Right lobe of liver (tissue), 6 donors: ENCODE data around the gene SBF1. TPM values are rescaled to one million over a fixed set of nuclear protein-coding genes. Genes with fewer than 3 reads are reported as not detected.

Experiments
- ATAC-seq, 4 donors: fragments of 200-7000 bp; cut with Tn5 transposase; one replicate each; pipeline ENCODE4 v1.9.1; 2020; ENCODE audit warnings: mild to moderate bottlenecking in 4 of 4, moderate library complexity in 4 of 4
- DNase-seq, 3 donors: peaks; one replicate each; pipeline ENCODE4 v3.0.0-alpha.2; 2020
- H3K27ac ChIP-seq, 3 donors: fragments of 200-600 bp; one replicate each; pipeline ENCODE4 v1.8.0; 2022
- H3K27me3 ChIP-seq, 2 donors: fragments of 200-600 bp; one replicate each; pipeline ENCODE4 v1.8.0; 2022
- H3K36me3 ChIP-seq, 4 donors: fragments of 200-600 bp; sonication (generic) in 1 of 4; one replicate each; pipeline versions ENCODE4 v1.5.1 to v1.8.0; 2017 to 2022; ENCODE audit warnings: control low read depth in 1 of 4
- H3K4me1 ChIP-seq, 4 donors: fragments of 200-600 bp; sonication (generic) in 1 of 4; one replicate each; pipeline versions ENCODE4 v1.5.1 to v1.8.0; 2017 to 2022; ENCODE audit warnings: control low read depth in 1 of 4
- H3K4me3 ChIP-seq, 3 donors: fragments of 200-600 bp; one replicate each; pipeline ENCODE4 v1.8.0; 2022
- H3K9me3 ChIP-seq, 4 donors: fragments of 200-600 bp; sonication (generic) in 1 of 4; one replicate each; pipeline versions ENCODE4 v1.5.1 to v1.8.0; 2017 to 2022; ENCODE audit warnings: control low read depth in 1 of 4
- CTCF ChIP-seq, 4 donors: fragments of 200-600 bp in 3 of 4; fragments of 450-650 bp in 1 of 4; IDR thresholded peaks; one replicate each; pipeline versions ENCODE4 v1.5.1 to v1.8.0; 2016 to 2022; ENCODE audit warnings: antibody characterized with exemption in 4 of 4, mild to moderate bottlenecking in 2 of 4
- POLR2A ChIP-seq: fragments of 450-650 bp; IDR thresholded peaks from one replicate; pipeline ENCODE4 v1.6.1; 2017; ENCODE audit warnings: antibody characterized with exemption, mild to moderate bottlenecking
- WGBS: methylation state at CpG from one replicate; pipeline ENCODE4 v1.1.6; 2018; ENCODE audit warnings: low coverage, low lambda C conversion rate; ENCODE audit not compliant: insufficient coverage; ENCODE audit errors: missing lambda C conversion rate; 5-methylcytosine and 5-hydroxymethylcytosine counted together
- intact Hi-C, 2 donors: fragments of 100-400 bp; cut with DNase I; formaldehyde crosslinking; loops; one replicate each; pipeline versions ENCODE4 v1.11.2 to v1.14.1; 2022
- total RNA-seq, 6 experiments: library from RNA; depleted of rRNA in 2 of 6; stranded (reverse); fragments of >200 nt in 2 of 6; fragmentation: NEBNext Ultra II Directional in 3 of 6; extraction: Animal tissue kit (Norgen Biotek cat#: 25700) in 3 of 6; gene quantifications; one replicate each; pipeline versions ENCODE4 v1.1.0 to v1.2.4, GENCODE V29; 2016 to 2023
- donor health status: DM: no; HTN: yes; CAD: no.
- donor health status: DM: no; HTN: no; CAD: no.
- donor health status: DM: no; HTN: no; CAD: no.
- donor health status: DM: no; HTN: yes; CAD: no.
- donor health status: DM: no; HTN: yes; CAD: no.

Gene SBF1
- total RNA-seq, 6 experiments from 2014 or later, result 18.3 to 28.9 (median 22.8) TPM

DNA sequence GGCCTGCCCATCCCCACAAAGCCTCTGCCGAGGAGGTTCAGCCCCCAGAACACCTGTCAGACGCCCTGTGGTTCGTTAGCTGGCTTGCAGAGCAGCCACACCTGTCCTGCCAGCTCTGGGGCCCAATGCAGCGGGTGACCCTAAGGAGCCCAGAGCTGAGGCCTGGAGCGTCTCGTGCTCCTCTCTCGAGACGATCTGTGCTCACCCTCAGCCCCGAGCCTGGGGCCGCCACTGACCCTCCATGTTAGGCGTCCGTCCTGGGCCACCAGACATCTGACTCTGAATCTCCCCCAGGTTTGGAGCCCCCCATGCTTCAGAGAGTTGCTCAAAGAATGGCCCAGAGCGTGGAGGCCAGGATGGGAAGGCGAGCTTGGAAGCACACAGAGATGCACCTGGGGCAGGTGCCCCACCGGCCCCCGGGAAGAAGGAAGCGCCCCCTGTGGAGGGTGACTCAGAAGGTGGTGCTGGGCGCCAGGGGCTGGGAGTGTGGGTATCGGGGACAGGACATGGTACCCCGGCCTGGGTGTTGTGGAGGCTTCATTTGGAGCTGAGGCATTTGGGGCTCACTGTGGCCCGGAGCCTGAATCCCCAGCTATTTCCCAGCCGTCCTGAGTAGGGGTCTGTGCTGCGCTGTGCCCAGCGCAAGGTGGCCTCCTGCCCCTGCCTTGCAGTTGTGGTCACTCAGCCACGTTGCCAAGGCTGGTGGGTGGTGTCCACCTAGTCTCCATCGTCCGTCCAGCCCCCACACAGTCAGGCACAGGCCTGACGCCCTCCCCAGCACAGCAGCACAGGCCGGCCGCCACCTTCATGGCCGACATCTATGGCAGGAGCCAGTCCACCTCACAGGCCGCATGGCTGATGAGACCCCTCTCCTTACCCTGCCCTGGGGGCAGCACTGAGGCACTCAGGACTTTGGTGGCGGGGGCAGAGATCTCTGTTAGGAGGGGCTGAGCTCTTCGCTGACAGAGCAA lies 36.2 kb downstream of the SBF1 start:
- ATAC-seq, result no peak
- TF ChIP-seq CTCF (IDR thresholded peaks at IDR 0.05) (no peak), POLR2A (no peak)
- intact Hi-C loops, result no loop called here
- Histone ChIP-seq H3K9me3 (no peaks in the 10 kb centered on the region), H3K4me3 (no peak overlapping the region), H3K36me3 (peaks cover 5 to 72% (median 39%) of the 10 kb centered on the region in 4 donors), H3K4me1 (no peaks in the 10 kb centered on the region), H3K27ac (no peak overlapping the region), H3K27me3 (no peaks in the 10 kb centered on the region)
- WGBS, result 0% methylated on average over 1 of the region's 34 CpGs
- DNase-seq, result peak in 2 of 3 donors; percentile 23 to 52

- intact Hi-C loops, result no loop called here
- Histone ChIP-seq H3K27me3 (no peaks in the 10 kb centered on the region), H3K36me3 (peaks cover 5 to 68% (median 38%) of the 10 kb centered on the region in 4 donors), H3K27ac (no peak overlapping the region), H3K4me1 (no peaks in the 10 kb centered on the region), H3K9me3 (no peaks in the 10 kb centered on the region), H3K4me3 (no peak overlapping the region)
- ATAC-seq (no peak), DNase-seq (peak in 2 of 3 donors; percentile 15 to 52)
- WGBS, result 31% methylated on average over 3 of the region's 36 CpGs
- no peak for TF ChIP-seq POLR2A
- TF ChIP-seq CTCF (IDR thresholded peaks at IDR 0.05), result no peak
These were observed 37.1 kb downstream of the SBF1 start for GRCh38 chr22:50437511-50438304.

- H3K4me3 ChIP-seq, result no peak overlapping the region
- intact Hi-C loops, result no loop called here
- H3K4me1 ChIP-seq, result no peaks in the 10 kb centered on the region
- 90% methylated on average over 11 of the region's 25 CpGs for WGBS
- peaks cover 13 to 76% (median 45%) of the 10 kb centered on the region in 4 donors for H3K36me3 ChIP-seq
- DNase-seq, result peak in 2 of 3 donors; percentile 14 to 41
- peak in 3 of 4 donors; percentile 1 to 17 (median 2) for ATAC-seq
- H3K27me3 ChIP-seq, result no peaks in the 10 kb centered on the region
- H3K27ac ChIP-seq, result no peak overlapping the region
- TF ChIP-seq POLR2A (no peak), CTCF (IDR thresholded peaks at IDR 0.05) (no peak)
- no peaks in the 10 kb centered on the region for H3K9me3 ChIP-seq
These were observed 37.9 kb downstream of the SBF1 start for GRCh38 chr22:50436841-50437341.

- no peaks in the 10 kb centered on the region for H3K9me3 ChIP-seq
- peak; percentile 16 to 55 (median 47) for DNase-seq
- no peaks in the 10 kb centered on the region for H3K27me3 ChIP-seq
- no peaks in the 10 kb centered on the region for H3K4me1 ChIP-seq
- WGBS, result 17% methylated on average over 1 of the region's 37 CpGs
- H3K27ac ChIP-seq, result no peak overlapping the region
- intact Hi-C loops, result no loop called here
- peak in 1 of 4 donors; percentile 1 for ATAC-seq
- no peak overlapping the region for H3K4me3 ChIP-seq
- peaks cover 18 to 82% (median 51%) of the 10 kb centered on the region in 4 donors for H3K36me3 ChIP-seq
- TF ChIP-seq POLR2A, result no peak
- TF ChIP-seq CTCF (IDR thresholded peaks at IDR 0.05), result no peak
These were observed 38.6 kb downstream of the SBF1 start for GRCh38 chr22:50436015-50436830.
